ENCODE results near the gene C9.

C9 gene

GRCh38 chr5:39270225-39270848, 94.0 kb downstream of the C9 start:
- TF ChIP-seq TAF1 (IDR thresholded peaks at IDR 0.05; ENCODE audit: borderline replicate concordance, insufficient read depth, low read length) (no peak), REST (IDR thresholded peaks at IDR 0.05; ENCODE audit: insufficient read depth in 1 of 2, low read depth in 2 of 2, low read length in 2 of 2) (no peak), FOXP2 (optimal IDR thresholded peaks at IDR 0.05; ENCODE audit: borderline replicate concordance, extremely low read depth, extremely low read length, insufficient read depth) (no peak), SIN3A (IDR thresholded peaks at IDR 0.05; ENCODE audit: borderline replicate concordance, insufficient read depth, low read length) (no peak), POLR2AphosphoS5 (IDR thresholded peaks at IDR 0.05; ENCODE audit: low read depth, low read length) (no peak)

- TF ChIP-seq POLR2AphosphoS5 (IDR thresholded peaks at IDR 0.05; ENCODE audit: low read depth, low read length) (no peak), TAF1 (IDR thresholded peaks at IDR 0.05; ENCODE audit: borderline replicate concordance, insufficient read depth, low read length) (no peak), FOXP2 (optimal IDR thresholded peaks at IDR 0.05; ENCODE audit: borderline replicate concordance, extremely low read depth, extremely low read length, insufficient read depth) (no peak), SIN3A (IDR thresholded peaks at IDR 0.05; ENCODE audit: borderline replicate concordance, insufficient read depth, low read length) (no peak)
Measured at GRCh38 chr5:39267186-39267585, 97.1 kb downstream of the C9 start.

- TF ChIP-seq REST (IDR thresholded peaks at IDR 0.05; ENCODE audit: insufficient read depth in 1 of 2, low read depth in 2 of 2, low read length in 2 of 2) (no peak), POLR2AphosphoS5 (IDR thresholded peaks at IDR 0.05; ENCODE audit: low read depth, low read length) (no peak), FOXP2 (optimal IDR thresholded peaks at IDR 0.05; ENCODE audit: borderline replicate concordance, extremely low read depth, extremely low read length, insufficient read depth) (no peak), TAF1 (IDR thresholded peaks at IDR 0.05; ENCODE audit: borderline replicate concordance, insufficient read depth, low read length) (no peak), SIN3A (IDR thresholded peaks at IDR 0.05; ENCODE audit: borderline replicate concordance, insufficient read depth, low read length) (no peak)
Measured at GRCh38 chr5:39266442-39266841, 97.9 kb downstream of the C9 start.

- TF ChIP-seq FOXP2 (optimal IDR thresholded peaks at IDR 0.05; ENCODE audit: borderline replicate concordance, extremely low read depth, extremely low read length, insufficient read depth) (no peak), REST (IDR thresholded peaks at IDR 0.05; ENCODE audit: insufficient read depth in 1 of 2, low read depth in 2 of 2, low read length in 2 of 2) (no peak), POLR2AphosphoS5 (IDR thresholded peaks at IDR 0.05; ENCODE audit: low read depth, low read length) (no peak), SIN3A (IDR thresholded peaks at IDR 0.05; ENCODE audit: borderline replicate concordance, insufficient read depth, low read length) (no peak), TAF1 (IDR thresholded peaks at IDR 0.05; ENCODE audit: borderline replicate concordance, insufficient read depth, low read length) (no peak)
Measured at GRCh38 chr5:39264528-39264927, 99.8 kb downstream of the C9 start.

GRCh38 chr5:39262981-39263380, 101.3 kb downstream of the C9 start:
- no peak for TF ChIP-seq FOXP2 (optimal IDR thresholded peaks at IDR 0.05; ENCODE audit: borderline replicate concordance, extremely low read depth, extremely low read length, insufficient read depth)
- no peak for TF ChIP-seq SIN3A (IDR thresholded peaks at IDR 0.05; ENCODE audit: borderline replicate concordance, insufficient read depth, low read length)
- no peak for TF ChIP-seq TAF1 (IDR thresholded peaks at IDR 0.05; ENCODE audit: borderline replicate concordance, insufficient read depth, low read length)
- TF ChIP-seq REST (IDR thresholded peaks at IDR 0.05; ENCODE audit: insufficient read depth in 1 of 2, low read depth in 2 of 2, low read length in 2 of 2): no peak
- TF ChIP-seq POLR2AphosphoS5 (IDR thresholded peaks at IDR 0.05; ENCODE audit: low read depth, low read length): no peak

Data from PFSK-1 (cell line).